SU-DHL-6 (cell line): ENCODE results near the gene AGPAT3.

Source experiments
- H2AFZ ChIP-seq: fragments of 200-600 bp; sonication (generic); 2 replicates; pipeline ENCODE4 v1.6.1; 2014; ENCODE audit warnings: low read depth, mild to moderate bottlenecking, moderate library complexity, mixed read lengths, antibody characterized with exemption, low read length; ENCODE audit not compliant: severe bottlenecking
- H3F3A ChIP-seq: fragments of 200-600 bp; shearing (Covaris generic); 2 replicates; pipeline ENCODE4 v1.6.0; 2016; ENCODE audit warnings: antibody characterized with exemption, mild to moderate bottlenecking; ENCODE audit not compliant: insufficient read depth
- H3K27ac ChIP-seq: fragments of 200-600 bp; sonication (generic); 2 replicates; pipeline ENCODE4 v1.5.1; 2016; ENCODE audit warnings: low read depth, mild to moderate bottlenecking, low read length, moderate library complexity, mixed read lengths
- H3K27me3 ChIP-seq: fragments of 200-600 bp; sonication (generic), shearing (Covaris generic); 2 replicates; pipeline ENCODE4 v1.6.0; 2014; ENCODE audit warnings: mild to moderate bottlenecking, low read length
- H3K36me3 ChIP-seq: fragments of 200-600 bp; sonication (generic); 2 replicates; pipeline ENCODE4 v1.6.1; 2014; ENCODE audit warnings: mild to moderate bottlenecking, low read length, mixed read lengths
- H3K4me2 ChIP-seq: fragments of 300-600, 200-600 bp; shearing (Covaris generic), sonication (generic); 2 replicates; pipeline ENCODE4 v1.6.0; 2014; ENCODE audit warnings: low read length, low read depth, mild to moderate bottlenecking; ENCODE audit not compliant: poor library complexity, severe bottlenecking
- H3K4me3 ChIP-seq: fragments of 200-600 bp; sonication (generic); 2 replicates; pipeline ENCODE4 v1.5.1; 2014; ENCODE audit warnings: antibody characterized with exemption, low read length, mild to moderate bottlenecking, mixed read lengths; ENCODE audit not compliant: insufficient read depth, poor library complexity, severe bottlenecking
- H3K79me2 ChIP-seq: fragments of 200-600 bp; sonication (generic); 2 replicates; pipeline ENCODE4 v1.6.1; 2014; ENCODE audit warnings: mild to moderate bottlenecking, low read length, moderate library complexity; ENCODE audit not compliant: insufficient read depth
- H3K9ac ChIP-seq: fragments of 200-600 bp; sonication (generic); 2 replicates; pipeline ENCODE4 v1.7.0; 2014; ENCODE audit warnings: mild to moderate bottlenecking, low read length
- H3K9me2 ChIP-seq: fragments of 200-600 bp; sonication (generic); replicated peaks from 2 replicates; pipeline ENCODE4 v1.6.1; 2014; ENCODE audit warnings: low read length; ENCODE audit not compliant: insufficient read depth
- H3K9me3 ChIP-seq: fragments of 200-600 bp; sonication (generic); 2 replicates; pipeline ENCODE4 v1.6.1; 2014; ENCODE audit warnings: low read length, mixed read lengths; ENCODE audit not compliant: insufficient read depth
- H4K20me1 ChIP-seq: fragments of 200-600 bp; sonication (generic); 2 replicates; pipeline ENCODE4 v1.6.1; 2014; ENCODE audit warnings: low read depth, mild to moderate bottlenecking, antibody characterized with exemption, low read length, moderate library complexity, mixed read lengths
- CTCF ChIP-seq: fragments of 200-600 bp; sonication (generic); IDR thresholded peaks from one replicate; pipeline ENCODE4 v1.5.1; 2017; ENCODE audit warnings: antibody characterized with exemption, mild to moderate bottlenecking, low read length, moderate library complexity; ENCODE audit not compliant: insufficient read depth, poor library complexity, severe bottlenecking
- EZH2phosphoT487 ChIP-seq: fragments of 200-600 bp; sonication (generic), shearing (Covaris generic); conservative IDR thresholded peaks from 2 replicates; pipeline ENCODE4 v1.6.1; 2018; ENCODE audit warnings: mild to moderate bottlenecking, antibody characterized with exemption, low read length, moderate library complexity, mixed read lengths

AGPAT3 gene

GRCh38 chr21:43929217-43929971 lies 64.4 kb downstream of the AGPAT3 start:
- Histone ChIP-seq H3K4me3 (no peak overlapping the region), H3K27me3 (no peaks in the 10 kb centered on the region), H3K27ac (no peak overlapping the region), H4K20me1 (no peaks in the 10 kb centered on the region), H3K36me3 (no peaks in the 10 kb centered on the region), H3K9ac (no peak overlapping the region), H3K9me3 (no peaks in the 10 kb centered on the region), H3K4me2 (no peak overlapping the region), H2AFZ (no peak overlapping the region), H3K9me2 (no peaks in the 10 kb centered on the region), H3F3A (no peaks in the 10 kb centered on the region), H3K79me2 (no peaks in the 10 kb centered on the region)
- no peak for TF ChIP-seq EZH2phosphoT487
- no peak for TF ChIP-seq CTCF

GRCh38 chr21:43930074-43930847 lies 65.2 kb downstream of the AGPAT3 start:
- no peaks in the 10 kb centered on the region for H3K9me3 ChIP-seq
- H3F3A ChIP-seq = no peaks in the 10 kb centered on the region
- no peak overlapping the region for H3K9ac ChIP-seq
- H4K20me1 ChIP-seq = no peaks in the 10 kb centered on the region
- H3K79me2 ChIP-seq = no peaks in the 10 kb centered on the region
- no peak overlapping the region for H3K27ac ChIP-seq
- TF ChIP-seq EZH2phosphoT487 (no peak), CTCF (no peak)
- no peaks in the 10 kb centered on the region for H3K36me3 ChIP-seq
- no peaks in the 10 kb centered on the region for H3K9me2 ChIP-seq
- no peaks in the 10 kb centered on the region for H3K27me3 ChIP-seq
- H2AFZ ChIP-seq = no peak overlapping the region
- no peak overlapping the region for H3K4me3 ChIP-seq
- no peak overlapping the region for H3K4me2 ChIP-seq

- no peaks in the 10 kb centered on the region for H3K36me3 ChIP-seq
- no peak overlapping the region for H3K4me2 ChIP-seq
- H3K9ac ChIP-seq = no peak overlapping the region
- no peak overlapping the region for H3K4me3 ChIP-seq
- H3K9me2 ChIP-seq = no peaks in the 10 kb centered on the region
- no peak overlapping the region for H2AFZ ChIP-seq
- no peaks in the 10 kb centered on the region for H4K20me1 ChIP-seq
- H3F3A ChIP-seq = no peaks in the 10 kb centered on the region
- no peaks in the 10 kb centered on the region for H3K9me3 ChIP-seq
- no peak for TF ChIP-seq EZH2phosphoT487
- no peak for TF ChIP-seq CTCF
- no peaks in the 10 kb centered on the region for H3K27me3 ChIP-seq
- H3K27ac ChIP-seq = no peak overlapping the region
- no peaks in the 10 kb centered on the region for H3K79me2 ChIP-seq
These were observed 65.9 kb downstream of the AGPAT3 start for GRCh38 chr21:43930848-43931375.
